ENCODE measurements around the gene FREM2. TPM values are rescaled to one million over a fixed set of nuclear protein-coding genes. Genes with fewer than 3 reads are reported as not detected.

FREM2 gene
- total RNA-seq, 2 experiments from 2014 or later, result not detected

DNA sequence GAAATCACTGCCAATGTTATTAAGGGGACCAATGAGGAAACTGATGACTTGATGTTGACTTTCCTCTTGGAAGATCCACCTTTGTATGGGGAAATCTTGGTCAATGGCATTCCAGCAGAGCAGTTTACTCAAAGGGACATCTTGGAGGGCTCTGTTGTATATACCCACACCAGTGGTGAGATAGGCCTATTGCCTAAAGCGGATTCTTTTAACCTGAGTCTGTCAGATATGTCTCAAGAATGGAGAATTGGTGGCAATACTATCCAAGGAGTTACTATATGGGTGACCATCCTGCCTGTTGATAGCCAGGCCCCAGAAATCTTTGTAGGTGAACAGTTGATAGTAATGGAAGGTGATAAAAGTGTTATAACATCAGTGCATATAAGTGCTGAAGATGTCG lies 3.4 kb downstream of the FREM2 start:
- POLR2A ChIA-PET, result no interaction called here
- no peak overlapping the region for H3K27ac ChIP-seq (ENCODE audit: low read depth, low read length, poor library complexity, severe bottlenecking)
- H3K79me2 ChIP-seq (ENCODE audit: insufficient read depth, low read depth, low read length), result no peaks in the 10 kb centered on the region
- no peaks in the 10 kb centered on the region for H3K36me3 ChIP-seq (ENCODE audit: insufficient read depth, low read length)
- BruUV-seq (replicated peaks), result no TSS peak
- no peaks in the 10 kb centered on the region for H3K9me3 ChIP-seq (ENCODE audit: low read length)
- no peak overlapping the region for H3K4me3 ChIP-seq (ENCODE audit: low read depth, low read length, poor library complexity, severe bottlenecking)
- no peaks in the 10 kb centered on the region for H3K9me2 ChIP-seq (ENCODE audit: insufficient read depth, low read length)
- no peak overlapping the region for H3K4me2 ChIP-seq (ENCODE audit: low read length)
- intact Hi-C loops (cut with micrococcal nuclease; ENCODE audit: unreplicated experiment), result no loop called here
- H2AFZ ChIP-seq (ENCODE audit: low read length), result no peak overlapping the region
- TF ChIP-seq EZH2phosphoT487 (IDR thresholded peaks at IDR 0.05; ENCODE audit: borderline replicate concordance, low read depth, low read length) (no peak), CTCF (conservative IDR thresholded peaks at IDR 0.05; ENCODE audit: low read length) (no peak)
- no peaks in the 10 kb centered on the region for H3K4me1 ChIP-seq (ENCODE audit: insufficient read depth, low read length, poor library complexity, severe bottlenecking)
- no peaks in the 10 kb centered on the region for H4K20me1 ChIP-seq (ENCODE audit: insufficient read depth, low read length)
- DNase-seq (ENCODE audit: low spot score), result no peak
- CTCF ChIA-PET (ENCODE audit: unreplicated experiment), result no interaction called here

DNA sequence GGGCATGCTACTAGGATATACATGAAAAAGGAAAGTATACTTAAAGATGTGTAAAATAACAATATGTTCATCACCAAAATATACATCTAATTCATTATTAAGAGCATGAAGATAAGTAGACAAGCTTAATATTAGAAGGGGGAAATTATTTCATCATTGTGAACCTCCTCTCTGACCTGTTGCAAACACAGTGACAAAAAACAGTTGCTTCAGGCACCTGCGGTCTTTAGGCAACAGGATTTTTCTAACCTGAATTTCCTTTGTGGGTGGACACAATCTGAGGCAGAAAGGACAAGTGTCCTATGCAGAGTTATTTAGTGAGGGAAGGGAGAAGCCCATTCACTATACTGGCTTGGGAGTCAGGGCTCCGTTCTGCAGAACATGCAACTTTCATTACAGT lies 6.3 kb downstream of the FREM2 start:
- DNase-seq (ENCODE audit: low spot score), result no peak
- H4K20me1 ChIP-seq (ENCODE audit: insufficient read depth, low read length), result no peaks in the 10 kb centered on the region
- H3K9me3 ChIP-seq (ENCODE audit: low read length), result no peaks in the 10 kb centered on the region
- no peaks in the 10 kb centered on the region for H3K79me2 ChIP-seq (ENCODE audit: insufficient read depth, low read depth, low read length)
- no peaks in the 10 kb centered on the region for H3K4me1 ChIP-seq (ENCODE audit: insufficient read depth, low read length, poor library complexity, severe bottlenecking)
- no peaks in the 10 kb centered on the region for H3K36me3 ChIP-seq (ENCODE audit: insufficient read depth, low read length)
- BruUV-seq (replicated peaks), result no TSS peak
- intact Hi-C loops (cut with micrococcal nuclease; ENCODE audit: unreplicated experiment), result no loop called here
- H3K4me2 ChIP-seq (ENCODE audit: low read length), result no peak overlapping the region
- H3K27ac ChIP-seq (ENCODE audit: low read depth, low read length, poor library complexity, severe bottlenecking), result no peak overlapping the region
- no peak overlapping the region for H2AFZ ChIP-seq (ENCODE audit: low read length)
- H3K9me2 ChIP-seq (ENCODE audit: insufficient read depth, low read length), result no peaks in the 10 kb centered on the region
- no peak for TF ChIP-seq EZH2phosphoT487 (IDR thresholded peaks at IDR 0.05; ENCODE audit: borderline replicate concordance, low read depth, low read length)
- TF ChIP-seq CTCF (conservative IDR thresholded peaks at IDR 0.05; ENCODE audit: low read length), result no peak
- ChIA-PET CTCF (ENCODE audit: unreplicated experiment) (no interaction called here), POLR2A (interaction anchor here (1.7 kb wide), 1 partner anchor 12 kb away, joined by 3 read pairs; no protein-coding TSS in a partner anchor)
- no peak overlapping the region for H3K4me3 ChIP-seq (ENCODE audit: low read depth, low read length, poor library complexity, severe bottlenecking)

GRCh38 chr13:38693641-38694040 lies 6.8 kb downstream of the FREM2 start:
- no peak overlapping the region for H3K4me2 ChIP-seq (ENCODE audit: low read length)
- TF ChIP-seq CTCF (conservative IDR thresholded peaks at IDR 0.05; ENCODE audit: low read length) (no peak), EZH2phosphoT487 (IDR thresholded peaks at IDR 0.05; ENCODE audit: borderline replicate concordance, low read depth, low read length) (no peak)
- POLR2A ChIA-PET, result interaction anchor here (1.7 kb wide), 1 partner anchor 12 kb away, joined by 3 read pairs; no protein-coding TSS in a partner anchor

More at GRCh38 chr13:38693641-38694040, 6.8 kb downstream of the FREM2 start:
- CTCF ChIA-PET (ENCODE audit: unreplicated experiment), result no interaction called here
- H4K20me1 ChIP-seq (ENCODE audit: insufficient read depth, low read length), result no peaks in the 10 kb centered on the region
- no peaks in the 10 kb centered on the region for H3K9me2 ChIP-seq (ENCODE audit: insufficient read depth, low read length)
- H3K27ac ChIP-seq (ENCODE audit: low read depth, low read length, poor library complexity, severe bottlenecking), result no peak overlapping the region
- no peaks in the 10 kb centered on the region for H3K79me2 ChIP-seq (ENCODE audit: insufficient read depth, low read depth, low read length)
- H3K4me3 ChIP-seq (ENCODE audit: low read depth, low read length, poor library complexity, severe bottlenecking), result no peak overlapping the region
- no peaks in the 10 kb centered on the region for H3K36me3 ChIP-seq (ENCODE audit: insufficient read depth, low read length)
- no peak overlapping the region for H2AFZ ChIP-seq (ENCODE audit: low read length)
- no TSS peak for BruUV-seq (replicated peaks)
- no peaks in the 10 kb centered on the region for H3K9me3 ChIP-seq (ENCODE audit: low read length)
- no peak for DNase-seq (ENCODE audit: low spot score)
- H3K4me1 ChIP-seq (ENCODE audit: insufficient read depth, low read length, poor library complexity, severe bottlenecking), result no peaks in the 10 kb centered on the region
- intact Hi-C loops (cut with micrococcal nuclease; ENCODE audit: unreplicated experiment), result no loop called here

Data from OCI-LY7 (cell line).